Glutamatergic neuron (in vitro differentiated cells): ENCODE results near the gene RASSF8. TPM values are rescaled to one million over a fixed set of nuclear protein-coding genes. Genes with fewer than 3 reads are reported as not detected.

Source experiments
- DNase-seq: peaks from one replicate; pipeline ENCODE4 v3.0.0; 2022
- H3K27ac Mint-ChIP-seq: one replicate; pipeline ENCODE4 v1.8.0; 2020; ENCODE audit warnings: mild to moderate bottlenecking, mixed read lengths, inconsistent platforms; ENCODE audit not compliant: unreplicated experiment
- H3K27me3 Mint-ChIP-seq: one replicate; pipeline ENCODE4 v1.8.0; 2020; ENCODE audit warnings: mild to moderate bottlenecking, moderate library complexity, mixed read lengths, inconsistent platforms; ENCODE audit not compliant: unreplicated experiment
- H3K36me3 Mint-ChIP-seq: one replicate; pipeline ENCODE4 v1.8.0; 2020; ENCODE audit warnings: mild to moderate bottlenecking, mixed read lengths, inconsistent platforms; ENCODE audit not compliant: unreplicated experiment
- H3K4me1 Mint-ChIP-seq: one replicate; pipeline ENCODE4 v1.8.0; 2020; ENCODE audit warnings: mild to moderate bottlenecking, low read depth, mixed read lengths, inconsistent platforms; ENCODE audit not compliant: unreplicated experiment
- H3K4me3 Mint-ChIP-seq: one replicate; pipeline ENCODE4 v1.8.0; 2020; ENCODE audit warnings: mild to moderate bottlenecking, mixed read lengths, inconsistent platforms; ENCODE audit not compliant: unreplicated experiment
- H3K9me3 Mint-ChIP-seq: one replicate; pipeline ENCODE4 v1.8.0; 2020; ENCODE audit warnings: mild to moderate bottlenecking, moderate library complexity, mixed read lengths, inconsistent platforms; ENCODE audit not compliant: unreplicated experiment
- CTCF ChIP-seq: fragments of 200-600 bp; sonication (generic); IDR thresholded peaks from one replicate; pipeline ENCODE4 v1.5.0; 2021; ENCODE audit not compliant: partially characterized antibody, unreplicated experiment
- total RNA-seq: library from RNA; stranded (reverse); fragmentation: NEBNext Ultra II Directional; extraction: Animal tissue kit (Norgen Biotek cat#: 25700); gene quantifications from one replicate; pipeline ENCODE4 v1.2.1, GENCODE V29; 2021; ENCODE audit not compliant: unreplicated experiment

Gene RASSF8
- total RNA-seq, 1 donor from 2014 or later, result 41.3 TPM

- H3K9me3 Mint-ChIP-seq, result no peaks in the 10 kb centered on the region
- no peak overlapping the region for H3K27ac Mint-ChIP-seq
- no peak overlapping the region for H3K4me3 Mint-ChIP-seq
- no peaks in the 10 kb centered on the region for H3K4me1 Mint-ChIP-seq
- peaks cover 2% of the 10 kb centered on the region for H3K27me3 Mint-ChIP-seq
- DNase-seq, result no peak
- peaks cover 10% of the 10 kb centered on the region for H3K36me3 Mint-ChIP-seq
- TF ChIP-seq CTCF, result no peak
Observed at GRCh38 chr12:26080911-26081310, 122.4 kb downstream of the RASSF8 start.

- Mint-ChIP-seq H3K9me3 (peaks cover 3% of the 10 kb centered on the region), H3K4me3 (no peak overlapping the region), H3K4me1 (no peaks in the 10 kb centered on the region), H3K27ac (no peak overlapping the region), H3K27me3 (peaks cover 2% of the 10 kb centered on the region), H3K36me3 (peaks cover 10% of the 10 kb centered on the region)
- no peak for TF ChIP-seq CTCF
- no peak for DNase-seq
Observed at GRCh38 chr12:26086936-26087335, 128.5 kb downstream of the RASSF8 start.

- H3K36me3 Mint-ChIP-seq, result no peaks in the 10 kb centered on the region
- H3K4me3 Mint-ChIP-seq, result no peak overlapping the region
- H3K9me3 Mint-ChIP-seq, result peaks cover 3% of the 10 kb centered on the region
- no peak for TF ChIP-seq CTCF
- DNase-seq, result no peak
- no peak overlapping the region for H3K27ac Mint-ChIP-seq
- peaks cover 2% of the 10 kb centered on the region for H3K27me3 Mint-ChIP-seq
- H3K4me1 Mint-ChIP-seq, result no peaks in the 10 kb centered on the region
Observed at GRCh38 chr12:26088998-26089397, 130.5 kb downstream of the RASSF8 start.

- peaks cover 3% of the 10 kb centered on the region for H3K4me1 Mint-ChIP-seq
- no peak overlapping the region for H3K4me3 Mint-ChIP-seq
- no peak for TF ChIP-seq CTCF
- no peaks in the 10 kb centered on the region for H3K36me3 Mint-ChIP-seq
- peaks cover 3% of the 10 kb centered on the region for H3K9me3 Mint-ChIP-seq
- no peak for DNase-seq
- no peak overlapping the region for H3K27ac Mint-ChIP-seq
- no peaks in the 10 kb centered on the region for H3K27me3 Mint-ChIP-seq
Observed at GRCh38 chr12:26090836-26091510, 132.5 kb downstream of the RASSF8 start.

- Mint-ChIP-seq H3K36me3 (no peaks in the 10 kb centered on the region), H3K4me3 (no peak overlapping the region), H3K4me1 (peaks cover 3% of the 10 kb centered on the region), H3K27ac (no peak overlapping the region), H3K9me3 (peaks cover 3% of the 10 kb centered on the region), H3K27me3 (no peaks in the 10 kb centered on the region)
- no peak for TF ChIP-seq CTCF
- DNase-seq, result no peak
Observed at GRCh38 chr12:26091822-26092221, 133.3 kb downstream of the RASSF8 start.
